ENCODE measurements around the gene DHRS3. TPM values are rescaled to one million over a fixed set of nuclear protein-coding genes. Genes with fewer than 3 reads are reported as not detected.

The DHRS3 gene
- total and polyA plus RNA-seq, 10 of the 15 experiments (the other 5 are each of a cell fraction or from before 2014, with no cell fraction given), result 0.23 to 29.7 (median 1.2) TPM

DNA sequence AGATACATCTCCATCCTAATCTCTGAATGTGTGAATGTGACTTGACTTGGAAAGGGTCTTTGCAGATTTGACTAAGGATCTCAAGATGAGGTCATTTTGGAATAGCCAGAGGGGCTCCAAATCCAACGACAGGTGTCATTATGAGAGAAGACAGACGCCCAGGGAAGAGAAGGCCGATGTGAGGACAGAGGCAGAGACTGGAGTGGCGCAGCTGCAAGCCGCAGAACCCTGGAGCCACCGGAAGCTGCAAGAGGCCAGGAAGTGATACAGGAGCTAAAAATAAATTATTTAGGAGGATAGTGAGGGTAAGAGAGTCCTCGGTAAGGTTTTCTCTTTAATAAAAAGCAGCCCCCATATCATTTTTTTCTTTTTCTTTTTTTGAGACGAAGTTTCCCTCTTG is 16.1 kb upstream of the DHRS3 start (continued):
- no peak for TF ChIP-seq CUX1 (IDR thresholded peaks at IDR 0.05; ENCODE audit: insufficient replicate concordance, low read depth, low read length)
- no peak for TF ChIP-seq NKRF (conservative IDR thresholded peaks at IDR 0.05)
- no peak for TF ChIP-seq CREM (IDR thresholded peaks at IDR 0.05; ENCODE audit: low read depth)

DNA sequence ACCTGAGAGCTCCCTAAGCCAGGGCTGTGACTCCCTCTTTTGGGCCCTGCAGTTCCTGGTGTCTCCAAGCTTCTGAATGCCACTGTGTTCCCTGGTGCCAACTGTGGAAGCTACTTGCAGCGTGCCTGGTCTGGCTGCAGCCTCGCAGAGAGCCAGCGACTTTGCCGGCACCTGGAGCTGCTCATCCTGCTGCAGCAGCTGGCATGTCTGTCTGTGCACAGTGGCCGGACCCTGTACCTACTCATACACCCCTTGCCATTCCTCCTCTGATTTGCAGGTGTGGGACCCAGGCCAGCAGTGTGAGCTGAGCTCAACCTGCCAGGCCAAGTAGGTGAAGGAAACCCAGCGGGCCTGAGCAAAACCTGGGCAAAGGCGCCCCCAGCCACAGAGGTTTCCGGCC is 13.6 kb upstream of the DHRS3 start:
- POLR2A ChIA-PET, result no interaction called here
- TF ChIP-seq, protein P1, sequence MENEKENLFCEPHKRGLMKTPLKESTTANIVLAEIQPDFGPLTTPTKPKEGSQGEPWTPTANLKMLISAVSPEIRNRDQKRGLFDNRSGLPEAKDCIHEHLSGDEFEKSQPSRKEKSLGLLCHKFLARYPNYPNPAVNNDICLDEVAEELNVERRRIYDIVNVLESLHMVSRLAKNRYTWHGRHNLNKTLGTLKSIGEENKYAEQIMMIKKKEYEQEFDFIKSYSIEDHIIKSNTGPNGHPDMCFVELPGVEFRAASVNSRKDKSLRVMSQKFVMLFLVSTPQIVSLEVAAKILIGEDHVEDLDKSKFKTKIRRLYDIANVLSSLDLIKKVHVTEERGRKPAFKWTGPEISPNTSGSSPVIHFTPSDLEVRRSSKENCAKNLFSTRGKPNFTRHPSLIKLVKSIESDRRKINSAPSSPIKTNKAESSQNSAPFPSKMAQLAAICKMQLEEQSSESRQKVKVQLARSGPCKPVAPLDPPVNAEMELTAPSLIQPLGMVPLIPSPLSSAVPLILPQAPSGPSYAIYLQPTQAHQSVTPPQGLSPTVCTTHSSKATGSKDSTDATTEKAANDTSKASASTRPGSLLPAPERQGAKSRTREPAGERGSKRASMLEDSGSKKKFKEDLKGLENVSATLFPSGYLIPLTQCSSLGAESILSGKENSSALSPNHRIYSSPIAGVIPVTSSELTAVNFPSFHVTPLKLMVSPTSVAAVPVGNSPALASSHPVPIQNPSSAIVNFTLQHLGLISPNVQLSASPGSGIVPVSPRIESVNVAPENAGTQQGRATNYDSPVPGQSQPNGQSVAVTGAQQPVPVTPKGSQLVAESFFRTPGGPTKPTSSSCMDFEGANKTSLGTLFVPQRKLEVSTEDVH (IDR thresholded peaks at IDR 0.05; ENCODE audit: low read depth, partially characterized antibody), result no peak
- TF ChIP-seq LARP7 (IDR thresholded peaks at IDR 0.05) (no peak), CBX5 (IDR thresholded peaks at IDR 0.05; ENCODE audit: low read depth) (no peak), USF1 (IDR thresholded peaks at IDR 0.05; ENCODE audit: borderline replicate concordance, extremely low read length, insufficient read depth, low read depth, low read length) (no peak), KDM1A (IDR thresholded peaks at IDR 0.05; ENCODE audit: borderline replicate concordance) (no peak), HCFC1 (IDR thresholded peaks at IDR 0.05; ENCODE audit: low read length) (no peak)
- no peak overlapping the region for H3K9ac ChIP-seq (ENCODE audit: control insufficient read depth, insufficient read depth, low read length)
- ATAC-seq (no peak), DNase-seq (ENCODE audit: low read depth, low spot score) (no peak), FAIRE-seq (no peak)
- no peaks in the 10 kb centered on the region for H3K4me1 ChIP-seq (ENCODE audit: control insufficient read depth, insufficient read depth, low read length)
- in situ Hi-C loops (cut with MboI), result no loop called here
- RAD21 ChIA-PET (ENCODE audit: unreplicated experiment), result no interaction called here
- no peaks in the 10 kb centered on the region for H3K27me3 ChIP-seq (replicated peaks in 1 of 2; ENCODE audit: control insufficient read depth in 2 of 2, insufficient read depth in 2 of 2, low read length in 1 of 2)
- H3K27ac ChIP-seq (ENCODE audit: control insufficient read depth, insufficient read depth), result no peak overlapping the region
- no peak overlapping the region for H3K4me3 ChIP-seq
- CTCF ChIA-PET, result interaction anchor here (1.1 kb wide), 1 partner anchor 317 kb away, joined by 3 read pairs; no protein-coding TSS in a partner anchor
- no peaks in the 10 kb centered on the region for H3K36me3 ChIP-seq (ENCODE audit: control insufficient read depth in 2 of 2, insufficient read depth in 2 of 2, low read length in 1 of 2)
- SMC1A ChIA-PET (ENCODE audit: uncharacterized antibody, unreplicated experiment), result interaction anchor here (0.7 kb wide), 1 partner anchor 27 kb away, joined by 3 read pairs; no protein-coding TSS in a partner anchor
- H4K20me1 ChIP-seq (ENCODE audit: control insufficient read depth, insufficient read depth), result no peaks in the 10 kb centered on the region
- H3K79me2 ChIP-seq (ENCODE audit: control insufficient read depth, insufficient read depth, low read length), result no peaks in the 10 kb centered on the region
- H2AFZ ChIP-seq (ENCODE audit: control insufficient read depth, low read depth, low read length), result no peak overlapping the region
- no peaks in the 10 kb centered on the region; the same call in 2 of the 3 replicates for H3K9me3 ChIP-seq (replicated peaks; ENCODE audit: control insufficient read depth, insufficient read depth, low read length)
- no peak overlapping the region for H3K4me2 ChIP-seq (ENCODE audit: control insufficient read depth, insufficient read depth)
- WGBS (ENCODE audit: insufficient coverage, insufficient replicate concordance, low lambda C conversion rate, missing lambda C conversion rate), result 55% methylated on average over 8 of the region's 8 CpGs
- no TSS peak for BruUV-seq (replicated peaks)
- intact Hi-C loops (cut with micrococcal nuclease; ENCODE audit: unreplicated experiment), result no loop called here
